HG03159 (cell line): ENCODE measurements around the gene MISP.
"Not testable (repeated sequence)": the region's sequence is repeated elsewhere in the genome, so short reads cannot be mapped to it uniquely, and the experiment has no call there.

Experiments used
- ATAC-seq: cut with Tn5 transposase; IDR thresholded peaks from one replicate; pipeline ENCODE4 v1.9.1; 2021; ENCODE audit warnings: mild to moderate bottlenecking, moderate library complexity; ENCODE audit not compliant: unreplicated experiment

MISP gene

DNA sequence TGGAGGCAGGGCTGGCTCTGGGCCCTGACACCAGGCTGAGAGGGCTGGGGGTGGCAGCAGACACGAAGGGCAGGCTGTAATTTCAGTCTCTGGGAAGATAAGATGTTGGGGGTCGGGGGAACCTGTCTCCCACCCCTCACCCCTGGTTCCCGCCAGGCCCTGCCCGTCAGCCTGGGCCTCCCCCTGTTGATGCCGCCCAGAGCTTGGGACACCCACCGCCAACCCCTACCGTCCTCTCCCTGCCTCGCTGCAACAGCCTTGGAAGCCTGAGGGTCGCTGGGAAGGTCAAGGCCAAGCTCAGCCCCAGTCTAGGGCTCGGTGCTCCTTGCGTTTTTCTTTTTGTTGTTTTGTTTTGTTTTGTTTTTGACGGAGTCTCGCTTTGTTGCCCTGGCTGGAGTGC lies 27.7 kb upstream of the MISP start:
- ATAC-seq = no peak

DNA sequence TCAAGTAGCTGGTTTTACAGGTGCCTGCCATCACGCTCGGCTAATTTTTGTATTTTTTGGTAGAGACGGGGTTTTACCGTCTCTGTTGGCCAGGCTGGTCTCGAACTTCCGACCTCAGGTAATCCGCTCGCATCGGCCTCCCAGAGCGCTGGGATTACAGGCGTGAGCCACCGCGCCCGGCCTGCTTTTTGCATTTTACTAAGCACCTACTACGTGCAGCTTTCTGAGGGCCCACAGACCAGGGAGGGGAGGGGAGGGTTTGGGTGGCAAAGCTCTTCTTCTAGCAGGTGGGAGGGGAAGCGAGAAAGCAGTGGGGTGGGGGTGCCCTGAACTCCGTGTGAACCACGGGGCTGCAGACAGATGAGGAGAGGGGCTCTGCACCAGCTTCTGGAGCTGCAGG lies 27.2 kb upstream of the MISP start:
- no peak for ATAC-seq

DNA sequence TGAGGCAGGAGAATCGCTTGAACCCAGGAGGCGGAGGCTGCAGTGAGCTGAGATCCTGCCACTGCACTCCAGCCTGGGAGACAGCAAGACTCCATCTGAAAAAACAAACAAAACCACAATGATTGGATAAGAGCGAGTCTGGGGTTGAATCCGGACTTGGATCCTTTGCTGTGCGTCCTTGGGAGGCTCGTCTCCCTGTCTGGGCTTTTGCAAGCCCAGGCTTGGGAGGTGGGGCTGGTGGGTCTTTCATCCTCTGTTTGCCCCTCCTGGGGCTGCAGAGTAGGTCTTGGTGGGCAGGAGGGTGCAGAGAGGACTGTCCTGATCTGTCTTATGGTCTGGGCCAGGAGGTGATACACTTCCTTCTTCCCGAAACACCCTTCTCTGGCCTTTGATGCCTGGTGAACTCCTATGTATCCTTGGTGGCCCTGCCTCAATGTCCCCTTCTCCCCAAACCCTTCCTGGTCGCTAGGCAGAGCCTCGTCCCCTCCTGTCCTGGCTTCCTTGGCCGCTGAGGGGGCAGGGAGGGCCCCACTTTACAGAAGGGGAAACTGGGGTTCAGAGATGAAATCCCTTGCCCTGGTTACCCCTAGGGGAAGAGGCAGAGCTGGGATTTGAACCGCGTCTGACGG lies 25.3 kb upstream of the MISP start:
- no peak for ATAC-seq

DNA sequence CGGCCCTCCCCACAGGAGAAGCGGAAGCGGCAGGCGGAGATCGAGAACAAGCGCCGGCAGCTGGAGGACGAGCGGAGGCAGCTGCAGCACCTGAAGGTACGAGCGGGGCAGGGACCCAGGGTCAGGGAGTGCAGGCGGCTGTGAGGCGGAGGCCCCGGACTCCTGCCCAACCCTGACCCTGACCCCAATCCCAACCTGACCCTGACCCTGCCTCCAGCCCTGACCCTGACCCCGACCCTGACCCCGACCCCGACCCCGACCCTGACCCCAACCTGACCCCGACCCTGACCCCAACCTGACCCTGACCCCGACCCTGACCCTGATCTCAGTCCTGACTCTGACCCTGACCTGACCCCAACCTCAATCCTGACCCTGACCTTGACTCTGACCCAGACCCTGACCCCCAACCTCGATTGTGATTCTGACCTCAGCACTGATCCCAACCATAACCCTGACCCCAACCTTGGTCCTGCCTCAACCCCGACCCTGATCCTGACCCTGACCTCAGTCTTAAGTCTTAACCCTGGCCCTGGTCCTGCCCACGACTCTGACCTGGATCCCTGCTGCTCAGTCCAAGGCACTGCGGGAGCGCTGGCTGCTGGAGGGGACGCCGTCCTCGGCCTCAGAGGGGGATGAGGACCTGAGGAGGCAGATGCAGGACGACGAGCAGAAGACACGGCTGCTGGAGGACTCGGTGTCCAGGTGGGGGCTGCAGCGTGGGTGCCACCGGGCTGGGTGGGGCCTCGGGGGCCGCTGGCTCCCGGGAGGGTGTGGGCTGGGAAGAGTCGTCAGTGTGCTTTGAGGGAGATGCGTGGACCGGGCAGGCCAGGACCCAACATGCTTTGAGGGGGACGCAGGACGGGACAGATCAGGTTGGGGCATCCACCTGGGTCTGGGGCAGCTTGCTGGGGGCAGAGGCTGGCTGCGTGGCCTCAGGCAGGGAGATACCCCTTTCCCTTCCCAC lies 23.6 kb upstream of the MISP start:
- ATAC-seq = no peak

DNA sequence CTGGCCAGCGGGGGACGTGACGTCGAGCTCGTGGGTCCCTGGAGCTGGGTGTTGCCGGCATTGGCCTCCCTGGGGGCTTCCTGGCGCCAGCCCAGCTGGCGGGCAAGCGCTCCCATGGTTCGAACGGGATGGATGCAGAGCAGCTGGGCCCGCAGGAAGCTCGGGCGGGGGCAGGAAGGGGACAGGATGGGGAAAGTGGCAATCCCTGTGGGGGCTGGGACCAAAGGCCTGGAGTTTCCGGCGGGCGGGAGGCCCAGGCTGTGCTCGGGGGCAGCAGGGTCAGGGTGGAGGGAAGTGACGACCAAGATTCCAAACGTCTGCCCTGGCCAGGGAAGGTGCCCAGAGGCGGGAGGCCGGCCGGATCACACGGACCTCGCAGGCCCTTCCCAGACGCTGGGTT lies 22.9 kb upstream of the MISP start:
- ATAC-seq = no peak

DNA sequence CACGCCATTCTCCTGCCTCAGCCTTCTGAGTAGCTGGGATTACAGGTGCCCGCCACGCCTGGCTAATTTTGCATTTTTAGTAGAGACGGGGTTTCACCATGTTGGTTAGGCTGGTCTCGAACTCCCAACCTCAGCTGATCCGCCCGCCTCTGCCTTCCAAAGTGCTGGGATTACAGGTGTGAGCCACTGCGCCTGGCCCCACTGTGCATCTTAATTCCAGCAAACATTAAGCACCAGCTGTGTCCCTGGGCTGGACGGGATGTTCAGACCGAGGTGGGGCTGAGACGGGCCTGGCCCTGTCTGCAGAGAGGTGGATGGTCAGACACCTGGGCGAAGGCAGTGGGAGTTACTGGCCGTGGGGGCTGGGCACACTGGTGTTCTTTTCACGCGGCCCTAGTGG lies 21.3 kb upstream of the MISP start:
- ATAC-seq = not testable (repeated sequence)

DNA sequence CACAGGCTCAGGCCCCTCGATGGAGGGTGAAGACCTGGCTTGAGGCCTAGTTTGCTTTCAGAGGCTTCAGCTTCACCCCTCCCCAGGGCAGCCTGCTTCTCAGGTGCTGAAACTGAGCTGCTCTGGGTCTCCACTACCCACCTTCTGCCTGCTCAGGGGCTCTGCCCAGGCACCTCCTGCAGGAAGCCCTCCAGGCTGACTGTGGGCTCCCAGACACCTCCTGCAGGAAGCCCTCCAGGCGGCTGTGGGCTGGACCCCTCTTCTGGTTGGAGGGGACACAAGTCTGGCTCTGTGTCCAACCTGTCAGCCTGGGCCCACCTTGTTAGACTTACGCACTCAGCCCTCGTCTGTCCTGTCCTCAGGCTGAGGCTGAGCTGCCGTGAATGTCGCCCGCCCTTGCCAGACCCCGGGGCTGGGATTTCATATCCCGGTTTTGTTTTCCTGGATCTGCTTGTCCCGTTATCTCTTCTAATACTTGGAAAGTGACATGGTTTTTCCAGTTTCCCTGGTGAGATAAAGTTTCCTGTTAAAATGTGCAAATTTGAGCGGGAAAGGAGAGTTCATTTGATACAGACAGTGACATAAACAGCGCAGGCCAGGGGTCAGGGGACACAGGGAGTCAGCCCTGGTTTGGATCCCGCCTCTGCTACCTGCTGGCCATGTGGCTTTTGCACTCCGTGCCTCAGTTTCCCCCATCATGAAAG lies 20.8 kb upstream of the MISP start:
- ATAC-seq = no peak

DNA sequence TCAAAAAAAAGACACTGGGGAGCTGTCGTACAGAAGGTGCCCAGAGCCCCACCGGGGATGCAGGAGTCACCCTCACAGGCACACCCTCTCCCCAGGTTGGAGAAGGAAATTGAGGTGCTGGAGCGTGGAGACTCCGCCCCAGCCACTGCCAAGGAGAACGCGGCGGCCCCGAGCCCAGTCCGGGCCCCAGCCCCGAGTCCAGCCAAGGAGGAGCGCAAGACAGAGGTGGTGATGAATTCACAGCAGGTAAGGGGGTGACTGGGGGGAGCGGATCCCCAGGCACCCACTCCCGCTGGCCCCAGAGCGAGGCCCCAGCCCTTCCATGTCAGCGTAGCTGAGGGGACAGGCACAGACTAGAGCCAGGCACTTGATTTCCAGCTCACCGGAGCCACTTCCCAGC lies 19.9 kb upstream of the MISP start:
- no peak for ATAC-seq

DNA sequence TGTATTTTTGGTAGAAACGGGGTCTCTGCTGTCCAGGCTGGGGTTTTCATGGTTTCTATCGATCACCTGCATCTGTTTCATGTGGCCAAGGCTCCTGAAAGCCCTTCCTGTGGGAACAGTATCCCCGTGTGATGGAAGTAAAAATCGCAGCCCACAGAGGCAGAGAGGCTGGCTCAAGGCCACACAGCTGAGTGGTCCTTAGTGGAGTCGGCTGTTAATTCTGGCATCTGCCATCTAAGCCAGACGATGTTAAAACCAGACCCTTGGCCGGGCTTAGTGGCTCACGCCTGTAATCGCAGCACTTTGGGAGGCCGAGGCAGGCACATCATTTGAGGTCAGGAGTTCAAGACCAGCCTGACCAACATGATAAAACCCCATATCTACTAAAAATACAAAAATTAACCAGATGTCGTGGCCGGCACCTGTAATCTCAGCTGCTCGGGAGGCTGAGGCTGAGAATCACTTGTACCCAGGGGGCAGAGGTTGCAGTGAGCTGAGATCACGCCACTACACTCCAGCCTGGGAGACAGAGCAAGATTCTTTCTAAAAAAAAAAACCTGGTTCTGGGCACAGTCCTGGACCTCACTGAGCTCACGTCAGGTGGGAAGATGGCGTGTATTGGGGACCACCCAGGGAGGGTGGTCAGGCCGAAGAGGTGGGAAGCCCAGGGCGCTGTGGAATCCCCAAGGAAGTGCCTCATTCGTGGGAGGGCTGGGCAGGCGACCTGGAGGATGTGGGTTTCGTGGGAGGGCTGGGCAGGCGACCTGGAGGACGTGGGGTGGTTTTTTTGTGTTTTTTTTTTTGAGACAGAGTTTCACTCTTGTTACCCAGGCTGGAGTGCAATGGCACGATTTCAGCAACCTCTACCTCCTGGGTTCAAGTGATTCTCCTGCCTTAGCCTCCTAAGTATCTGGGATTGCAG lies 18.5 kb upstream of the MISP start:
- no peak for ATAC-seq

DNA sequence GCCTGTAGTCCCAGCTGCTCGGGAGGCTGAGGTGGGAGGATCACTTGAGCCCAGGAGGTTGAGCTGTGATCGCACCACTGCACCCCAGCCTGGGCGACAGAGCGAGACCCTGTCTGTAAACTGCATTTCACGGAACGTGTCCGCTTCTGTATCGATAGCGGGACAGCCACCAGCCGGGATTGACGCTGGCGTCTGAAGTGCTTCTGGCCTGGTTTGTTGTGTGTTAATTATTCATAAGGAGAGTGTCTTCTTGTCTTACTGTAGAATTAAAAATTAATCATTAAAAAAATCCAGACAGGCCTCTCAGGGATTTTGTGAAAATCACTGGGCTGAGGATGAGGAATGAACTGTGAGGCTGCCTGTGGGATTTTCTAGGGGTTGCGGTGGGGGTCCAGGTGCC lies 16.2 kb upstream of the MISP start:
- ATAC-seq = no peak

DNA sequence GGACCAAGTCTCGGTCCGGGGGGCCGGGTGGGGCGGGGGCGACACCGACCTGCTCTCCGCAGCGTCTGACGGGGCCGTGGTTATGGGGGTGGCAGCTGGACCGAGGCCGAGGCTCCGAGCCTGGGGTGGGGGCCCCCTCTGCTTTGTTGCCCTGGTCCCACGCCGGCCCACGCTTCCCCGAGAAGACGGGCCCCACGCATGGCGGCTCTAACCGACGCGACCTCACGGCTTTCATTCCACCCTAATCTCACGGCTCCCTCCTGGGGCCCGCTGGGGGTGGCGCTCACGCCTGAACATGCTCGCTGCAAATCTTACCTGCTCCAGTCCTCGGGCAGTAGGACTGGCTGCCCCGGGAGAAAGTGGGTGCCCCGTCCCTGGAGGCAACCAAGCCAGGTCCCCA lies 14.8 kb upstream of the MISP start:
- ATAC-seq = no peak

DNA sequence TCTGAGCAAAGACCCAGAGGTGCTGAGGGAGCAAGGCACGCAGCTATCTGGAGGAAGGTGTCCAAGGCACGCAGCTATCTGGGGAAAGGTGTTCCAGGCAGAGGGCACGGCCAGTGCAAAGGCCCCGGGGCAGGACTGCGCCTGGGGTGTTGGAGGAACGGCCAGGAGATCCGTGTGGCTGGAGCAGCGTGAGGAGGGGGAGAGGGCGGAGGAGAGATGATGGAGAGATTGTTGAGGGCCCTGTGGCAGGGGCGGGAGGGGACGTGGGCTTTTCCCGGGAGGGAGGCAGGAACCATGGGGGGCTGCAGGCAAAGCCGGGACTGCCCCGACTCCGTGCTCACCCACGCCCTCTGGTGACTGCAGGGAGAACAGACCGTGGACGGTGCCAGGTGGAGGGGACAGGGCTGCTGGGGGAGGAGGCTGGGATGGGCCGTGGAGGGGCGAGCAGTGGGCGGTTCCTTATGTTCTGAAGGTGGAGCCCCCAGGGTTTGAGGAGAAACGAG lies 13.3 kb upstream of the MISP start:
- ATAC-seq = no peak

DNA sequence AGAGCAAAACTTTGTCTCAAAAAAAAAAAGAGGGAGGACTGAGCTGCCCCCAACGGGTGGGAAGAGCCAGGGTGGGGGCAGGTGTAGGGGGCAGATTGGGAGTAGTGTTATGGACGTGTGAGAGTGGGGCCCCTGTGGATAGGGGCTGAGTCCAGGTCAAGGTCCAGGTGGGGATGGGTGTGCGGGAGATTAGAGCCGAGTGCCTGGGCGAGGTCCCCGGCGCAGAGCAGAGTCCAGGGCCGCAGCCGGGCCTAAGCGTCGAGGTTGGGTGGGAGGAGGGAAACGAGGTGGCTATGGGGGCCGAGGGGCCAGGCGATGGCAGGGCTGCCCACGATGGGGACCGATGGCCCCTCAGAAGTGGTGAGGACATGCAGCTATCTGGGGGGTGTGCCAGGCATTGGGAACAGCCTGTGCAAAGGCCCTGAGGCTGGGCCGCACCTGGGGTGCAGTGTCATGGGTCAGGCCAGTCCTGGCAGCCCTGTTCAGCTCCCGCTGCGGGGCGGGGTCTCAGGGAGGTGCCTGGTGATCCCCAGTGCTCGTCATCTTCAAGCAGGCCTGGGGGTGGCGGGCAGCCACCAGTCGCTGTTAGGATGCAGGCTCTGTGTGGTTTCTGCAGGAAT lies 12.3 kb upstream of the MISP start:
- no peak for ATAC-seq

DNA sequence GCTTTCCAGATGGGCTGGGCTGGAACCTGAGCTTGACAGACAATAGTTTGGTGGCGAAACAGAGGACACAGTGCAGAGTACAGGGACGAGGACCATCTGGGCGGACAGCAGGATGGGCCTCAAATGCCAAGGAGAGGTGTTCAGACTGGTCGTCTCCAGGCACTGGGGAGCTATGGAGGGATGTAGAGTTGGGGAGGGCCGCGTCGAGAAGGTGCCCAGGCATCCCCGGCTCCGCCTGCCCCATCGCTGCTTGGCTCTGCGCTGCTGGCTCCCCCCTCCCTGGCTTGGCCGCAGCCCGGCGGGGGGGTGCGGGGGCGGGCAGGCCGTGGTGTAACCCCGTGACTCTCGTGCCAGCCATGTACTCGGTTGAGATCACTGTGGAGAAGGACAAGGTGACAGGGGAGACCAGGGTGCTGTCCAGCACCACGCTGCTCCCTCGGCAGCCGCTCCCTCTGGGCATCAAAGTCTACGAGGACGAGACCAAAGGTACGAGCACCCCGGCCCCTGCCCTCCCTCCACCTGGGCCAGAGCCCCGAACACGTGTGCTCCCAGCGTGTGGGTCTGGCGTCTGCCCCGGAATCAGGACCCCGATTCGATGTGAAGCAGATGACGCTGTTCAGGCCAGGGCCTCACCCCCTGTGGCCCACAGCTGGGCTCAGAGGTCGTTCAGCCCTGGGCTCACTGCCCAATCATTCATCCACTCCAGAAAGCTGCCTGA lies 10.8 kb upstream of the MISP start:
- no peak for ATAC-seq

DNA sequence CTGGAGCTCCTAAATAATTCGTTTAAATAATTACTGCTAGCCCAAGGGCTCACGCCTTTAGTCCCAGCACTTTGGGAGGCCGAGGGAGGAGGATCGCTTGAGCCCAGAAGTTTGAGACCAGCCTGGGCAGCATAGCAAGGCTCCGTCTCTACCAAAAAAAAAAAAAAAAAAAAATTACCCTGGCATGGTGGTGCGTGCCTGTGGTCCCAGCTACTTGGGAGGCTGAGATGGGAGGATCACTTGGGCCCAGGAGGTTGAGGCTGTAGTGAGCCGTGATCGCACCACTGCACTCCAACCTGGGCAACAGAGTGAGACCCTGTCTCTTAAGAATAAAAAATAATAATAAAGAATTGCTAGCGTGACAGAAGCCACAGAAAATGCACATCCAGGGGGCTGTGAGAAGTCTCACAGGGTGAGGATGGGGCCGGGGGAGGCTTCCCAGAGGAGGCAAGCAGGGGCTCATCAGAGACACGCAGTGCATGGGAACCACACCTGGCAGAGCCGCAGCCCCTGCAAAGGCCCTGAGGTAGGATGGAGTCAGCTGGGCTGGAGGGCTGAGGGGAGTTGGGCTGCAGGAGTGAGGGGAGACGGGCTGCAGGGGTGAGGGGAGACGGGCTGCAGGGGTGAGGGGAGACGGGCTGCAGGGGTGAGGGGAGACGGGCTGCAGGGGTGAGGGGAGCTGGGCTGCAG lies 10.0 kb upstream of the MISP start:
- not testable (repeated sequence) for ATAC-seq

DNA sequence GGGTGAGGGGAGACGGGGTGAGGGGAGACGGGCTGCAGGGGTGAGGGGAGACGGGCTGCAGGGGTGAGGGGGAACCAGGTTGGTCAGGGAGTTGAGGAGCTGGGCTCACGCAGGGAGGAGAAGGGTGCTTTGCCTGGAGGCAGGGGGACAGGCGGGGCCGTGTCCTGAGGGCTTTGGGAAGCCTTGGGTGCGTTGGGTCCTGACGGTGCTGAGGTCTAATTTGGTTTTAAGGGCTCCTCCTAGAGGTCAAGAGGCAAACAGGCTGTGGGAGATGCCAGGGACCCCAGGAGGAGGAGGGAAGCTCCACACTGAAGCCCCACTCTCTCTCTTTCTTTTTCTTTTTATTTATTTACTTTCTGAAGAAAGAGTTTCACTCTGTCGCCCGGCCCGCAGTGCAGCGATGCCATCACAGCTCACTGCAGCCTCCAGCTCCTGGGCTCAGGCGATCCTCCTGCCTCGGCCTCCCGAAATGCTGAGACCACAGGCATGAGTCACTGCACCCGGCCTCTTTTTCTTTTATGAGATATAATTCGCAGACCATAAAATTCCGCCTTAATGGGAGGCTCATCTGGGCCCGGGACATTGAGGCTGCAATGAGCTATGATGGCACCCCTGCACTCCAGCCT lies 9.3 kb upstream of the MISP start:
- no peak for ATAC-seq

DNA sequence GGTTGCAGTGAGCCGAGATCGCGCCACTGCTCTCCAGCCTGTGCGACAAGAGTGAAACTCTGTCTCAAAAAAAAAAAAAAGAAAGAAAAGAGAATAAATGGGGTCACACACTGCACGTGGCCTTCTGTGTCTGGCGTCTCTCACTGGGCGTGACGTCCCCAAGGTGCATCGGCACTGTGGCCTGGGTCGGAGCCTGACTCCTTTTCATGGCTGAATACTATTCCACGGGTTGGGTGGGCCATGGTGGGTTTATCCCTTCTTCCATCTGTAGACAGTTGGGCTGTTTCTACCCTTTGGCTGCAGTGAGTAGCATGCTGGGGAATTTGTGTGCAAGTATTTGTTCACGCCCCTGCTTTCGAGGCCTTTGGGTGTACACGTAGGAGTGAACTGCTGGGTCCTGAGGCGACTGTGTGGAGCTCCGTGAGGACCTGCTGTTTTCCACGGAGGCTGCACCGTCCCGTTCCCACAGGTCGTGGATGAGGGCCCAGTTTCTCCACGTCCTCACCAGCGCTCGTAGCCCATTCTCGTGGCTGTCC lies 8.3 kb upstream of the MISP start:
- no peak for ATAC-seq

DNA sequence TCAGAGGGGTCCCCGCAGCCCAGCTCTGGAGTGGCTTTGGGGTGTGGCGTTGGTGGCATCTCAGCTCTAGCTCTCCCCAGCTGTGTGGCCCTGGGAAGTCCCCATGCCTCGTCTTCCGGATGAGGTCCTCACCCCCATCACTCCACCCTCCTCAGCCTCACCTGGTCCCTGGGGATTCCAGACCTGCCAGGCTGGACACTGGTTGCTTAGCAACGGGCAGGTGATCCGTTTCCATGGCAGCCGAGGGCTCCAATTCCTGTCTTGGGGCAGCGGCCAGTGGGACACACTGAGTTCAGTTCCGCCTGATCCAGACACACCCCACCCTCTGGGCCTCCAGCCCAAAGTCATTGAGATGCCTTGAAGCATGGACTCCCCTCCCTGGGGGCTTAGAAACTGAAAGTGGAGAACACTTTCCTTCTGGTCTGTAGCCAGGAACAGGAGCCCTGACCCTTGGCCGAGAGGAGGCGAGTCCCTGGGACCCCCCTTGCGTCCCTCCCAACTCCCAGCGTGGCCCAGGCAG lies 7.7 kb upstream of the MISP start:
- no peak for ATAC-seq
